Measurements from ENCODE around the gene GDPD5.

GDPD5 gene

GRCh38 chr11:75568616-75569219 is 43.0 kb upstream of the GDPD5 start:
- ATAC-seq: no peak
- no peak for TF ChIP-seq TSHZ2 (CRISPR knock-in tag; IDR thresholded peaks at IDR 0.05)
- no peak for TF ChIP-seq TOX (CRISPR knock-in tag; IDR thresholded peaks at IDR 0.05; ENCODE audit: borderline replicate concordance)
- no peak for TF ChIP-seq ARNTL (CRISPR knock-in tag; IDR thresholded peaks at IDR 0.05; ENCODE audit: borderline replicate concordance, low read depth)
- TF ChIP-seq ZNF8 (CRISPR knock-in tag; IDR thresholded peaks at IDR 0.05): no peak

- no peak for ATAC-seq
- TF ChIP-seq CSDC2 (CRISPR knock-in tag; IDR thresholded peaks at IDR 0.05) (no peak), TSHZ2 (CRISPR knock-in tag; IDR thresholded peaks at IDR 0.05) (no peak), ARNTL (CRISPR knock-in tag; IDR thresholded peaks at IDR 0.05; ENCODE audit: borderline replicate concordance, low read depth) (no peak)
These were observed 42.2 kb upstream of the GDPD5 start for GRCh38 chr11:75567971-75568370.

- TF ChIP-seq ZNF565 (CRISPR knock-in tag; conservative IDR thresholded peaks at IDR 0.05; ENCODE audit: low read depth) (no peak), RARB (CRISPR knock-in tag; IDR thresholded peaks at IDR 0.05) (no peak), ISL1 (CRISPR knock-in tag; IDR thresholded peaks at IDR 0.05) (no peak), BACH2 (CRISPR knock-in tag; IDR thresholded peaks at IDR 0.05; ENCODE audit: borderline replicate concordance) (no peak), CSDC2 (CRISPR knock-in tag; IDR thresholded peaks at IDR 0.05) (no peak), ZC3H10 (CRISPR knock-in tag; IDR thresholded peaks at IDR 0.05) (no peak), PATZ1 (CRISPR knock-in tag; IDR thresholded peaks at IDR 0.05; ENCODE audit: borderline replicate concordance) (no peak), TOX (CRISPR knock-in tag; IDR thresholded peaks at IDR 0.05; ENCODE audit: borderline replicate concordance) (no peak), TCF4 (CRISPR knock-in tag; IDR thresholded peaks at IDR 0.05; ENCODE audit: borderline replicate concordance) (no peak), ZNF8 (CRISPR knock-in tag; IDR thresholded peaks at IDR 0.05) (no peak)
- no peak for ATAC-seq
These were observed 41.1 kb upstream of the GDPD5 start for GRCh38 chr11:75566763-75567279.

- no peak for ATAC-seq
- TF ChIP-seq ARNTL (CRISPR knock-in tag; IDR thresholded peaks at IDR 0.05; ENCODE audit: borderline replicate concordance, low read depth) (no peak), ISL1 (CRISPR knock-in tag; IDR thresholded peaks at IDR 0.05) (no peak), PPARA (CRISPR knock-in tag; IDR thresholded peaks at IDR 0.05; ENCODE audit: borderline replicate concordance) (no peak), RARB (CRISPR knock-in tag; IDR thresholded peaks at IDR 0.05) (no peak), ZNF565 (CRISPR knock-in tag; conservative IDR thresholded peaks at IDR 0.05; ENCODE audit: low read depth) (no peak), PATZ1 (CRISPR knock-in tag; IDR thresholded peaks at IDR 0.05; ENCODE audit: borderline replicate concordance) (no peak), ESRRG (CRISPR knock-in tag; IDR thresholded peaks at IDR 0.05) (no peak), GLIS3 (CRISPR knock-in tag; IDR thresholded peaks at IDR 0.05) (no peak), TSHZ2 (CRISPR knock-in tag; IDR thresholded peaks at IDR 0.05) (no peak), ZFP30 (CRISPR knock-in tag; IDR thresholded peaks at IDR 0.05) (no peak), OSR1 (CRISPR knock-in tag; IDR thresholded peaks at IDR 0.05) (no peak), ZC3H10 (CRISPR knock-in tag; IDR thresholded peaks at IDR 0.05) (no peak), SNAI2 (CRISPR knock-in tag; IDR thresholded peaks at IDR 0.05) (no peak), CSDC2 (CRISPR knock-in tag; IDR thresholded peaks at IDR 0.05) (no peak), CREB5 (CRISPR knock-in tag; IDR thresholded peaks at IDR 0.05; ENCODE audit: low read depth) (no peak)
These were observed 40.4 kb upstream of the GDPD5 start for GRCh38 chr11:75565916-75566762.
